K562 (cell line): ENCODE data around the gene SPIRE1.

ENCODE experiments used
- SREBF1 ChIP-seq: fragments of 150-350 bp; IDR thresholded peaks from 2 replicates; pipeline ENCODE4 v1.6.1; 2014; ENCODE audit warnings: antibody characterized with exemption, low read depth, low read length, borderline replicate concordance
- ZNF232 ChIP-seq: sonication (generic); formaldehyde crosslinking; IDR thresholded peaks from 2 replicates; pipeline ENCODE4 v1.8.0; 2022; ENCODE audit warnings: mild to moderate bottlenecking, missing genetic modification reagents

- no peak for TF ChIP-seq ZNF232 (CRISPR knock-in tag)
- no peak for TF ChIP-seq SREBF1
Measured at GRCh38 chr18:12461326-12461725, 196.6 kb downstream of the SPIRE1 start.
